ENCODE results near the gene INPP5D.

Gene INPP5D

DNA sequence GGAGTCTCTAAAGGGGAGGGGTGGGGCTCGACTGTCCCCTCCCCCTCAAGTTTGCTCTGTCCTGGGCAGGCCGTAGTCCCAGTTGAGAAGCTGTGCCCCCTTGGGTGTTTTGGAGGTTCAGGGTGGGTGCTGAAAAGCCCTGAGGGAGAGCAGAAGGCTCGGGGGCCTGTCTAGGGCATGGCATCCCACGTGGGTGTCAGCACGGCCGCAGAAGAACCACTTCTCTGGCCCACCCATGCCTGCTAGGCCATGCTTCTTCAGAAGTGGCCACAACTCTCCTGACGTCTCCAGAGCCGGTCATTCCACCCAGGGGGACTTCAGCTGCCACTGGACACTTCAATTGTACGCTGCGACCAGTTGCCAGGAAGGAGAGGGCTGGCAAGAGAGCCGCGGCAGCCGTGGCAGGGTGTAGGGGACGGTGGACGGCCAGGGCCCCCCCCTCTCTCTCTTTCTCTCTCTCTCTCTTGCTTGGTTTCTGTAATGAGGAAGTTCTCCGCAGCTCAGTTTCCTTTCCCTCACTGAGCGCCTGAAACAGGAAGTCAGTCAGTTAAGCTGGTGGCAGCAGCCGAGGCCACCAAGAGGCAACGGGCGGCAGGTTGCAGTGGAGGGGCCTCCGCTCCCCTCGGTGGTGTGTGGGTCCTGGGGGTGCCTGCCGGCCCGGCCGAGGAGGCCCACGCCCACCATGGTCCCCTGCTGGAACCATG, at the start of gene INPP5D:
TSS of gene INPP5D (plus strand) at position 546 of the 704 bp plus-strand sequence. CDS start at position 683, 137 bp downstream.
- H3K4me3 ChIP-seq (replicated peaks; ENCODE audit: low read depth, low read length) = no peak within 1 kb of the TSS
- DNase-seq (ENCODE audit: low read depth) = no peak

DNA sequence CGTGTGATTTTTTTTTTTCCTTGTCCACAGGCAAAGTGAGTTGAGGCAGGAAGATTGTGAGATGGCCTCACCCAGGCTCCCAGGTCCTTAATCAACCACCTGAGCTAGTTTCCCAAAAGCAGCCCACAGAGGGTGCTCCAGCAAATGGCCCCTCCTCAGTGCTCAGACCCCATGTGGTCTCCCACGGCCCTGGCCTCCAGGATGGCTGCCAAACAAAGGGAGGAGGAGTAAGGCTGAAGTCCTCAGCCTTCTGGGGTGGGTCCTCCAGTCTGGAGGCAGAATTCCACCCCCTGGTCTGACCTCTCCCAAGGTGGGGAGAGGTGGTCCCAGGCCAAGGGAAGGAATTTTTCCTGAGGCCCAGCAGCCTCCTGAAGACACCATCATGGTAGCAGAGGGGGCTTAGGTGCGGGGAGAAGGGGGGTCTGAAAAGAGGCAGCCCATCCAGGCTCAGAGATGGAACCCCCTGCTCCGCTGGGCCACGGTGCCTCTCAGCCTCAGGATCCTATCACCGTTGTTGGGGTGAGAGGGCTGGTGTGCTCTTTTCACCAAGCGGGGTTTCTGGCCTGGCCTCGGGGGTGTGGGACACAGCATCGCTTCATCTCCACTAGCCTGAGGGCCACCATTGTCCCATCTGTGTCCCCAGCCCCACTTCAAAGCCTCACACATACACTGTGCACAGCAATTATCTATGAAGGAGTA, 49.4 kb upstream of the INPP5D start:
- H3K4me3 ChIP-seq (replicated peaks; ENCODE audit: low read depth, low read length) = no peak overlapping the region
- no peak for TF ChIP-seq CTCF (IDR thresholded peaks at IDR 0.05; ENCODE audit: low read length, missing control alignments)
- DNase-seq (ENCODE audit: low read depth) = no peak

More for the DNA sequence above, at the start of gene INPP5D:
- no peak for TF ChIP-seq CTCF (IDR thresholded peaks at IDR 0.05; ENCODE audit: low read length, missing control alignments)

DNA sequence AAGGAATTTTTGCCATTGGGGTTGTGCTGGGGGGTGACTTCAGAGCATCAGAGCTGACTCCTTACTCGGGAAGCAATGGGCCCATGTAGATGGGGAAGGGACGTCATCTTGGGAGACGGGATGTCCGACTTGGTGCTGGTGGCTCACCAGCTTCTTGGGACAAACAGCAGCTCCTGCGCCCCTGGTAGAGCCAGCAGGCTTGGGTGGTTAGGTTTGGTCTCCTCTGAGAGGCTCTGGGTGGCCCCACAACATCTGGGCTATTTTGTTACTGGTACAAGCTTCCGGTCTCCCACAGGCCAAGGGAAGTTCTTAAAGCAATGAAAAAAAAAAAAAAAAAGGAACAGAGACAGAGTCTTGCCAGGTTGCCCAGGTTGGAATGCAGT, 48.9 kb upstream of the INPP5D start:
- no peak overlapping the region for H3K4me3 ChIP-seq (replicated peaks; ENCODE audit: low read depth, low read length)
- DNase-seq (ENCODE audit: low read depth) = no peak
- TF ChIP-seq CTCF (IDR thresholded peaks at IDR 0.05; ENCODE audit: low read length, missing control alignments) = no peak

GRCh38 chr2:233011702-233012131, 48.4 kb upstream of the INPP5D start:
- no peak for TF ChIP-seq CTCF (IDR thresholded peaks at IDR 0.05; ENCODE audit: low read length, missing control alignments)
- no peak overlapping the region for H3K4me3 ChIP-seq (replicated peaks; ENCODE audit: low read depth, low read length)
- DNase-seq (ENCODE audit: low read depth) = no peak

GRCh38 chr2:233012301-233012971, 47.7 kb upstream of the INPP5D start:
- DNase-seq (ENCODE audit: low read depth) = no peak
- TF ChIP-seq CTCF (IDR thresholded peaks at IDR 0.05; ENCODE audit: low read length, missing control alignments) = no peak
- no peak overlapping the region for H3K4me3 ChIP-seq (replicated peaks; ENCODE audit: low read depth, low read length)

DNA sequence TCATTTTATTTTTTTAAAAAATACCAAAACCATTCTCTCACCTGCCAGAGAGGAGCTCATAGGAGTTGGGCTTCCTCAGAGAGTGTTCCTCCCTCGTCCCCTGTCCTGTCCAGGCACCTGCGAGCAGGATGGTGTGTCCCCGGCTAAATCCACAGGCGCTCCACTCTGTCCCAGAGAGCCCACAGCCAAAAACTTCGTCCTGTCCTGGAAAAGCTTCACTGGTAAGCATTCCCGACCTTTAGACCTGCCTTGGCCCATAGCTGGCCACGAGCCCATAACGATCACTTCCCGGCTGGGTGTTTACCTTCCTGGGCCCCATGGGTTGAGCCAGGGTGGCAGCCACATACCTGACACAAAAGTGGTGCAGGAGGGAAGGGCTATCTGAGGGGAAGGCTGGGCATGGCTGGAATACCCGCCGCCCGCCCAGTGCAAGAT, 47.1 kb upstream of the INPP5D start, which contains the start of gene NGEF:
TSS of gene NGEF (minus strand) at position 230 of the 435 bp plus-strand sequence. CDS start 38,366 bp downstream, outside the sequence.
- no peak for DNase-seq (ENCODE audit: low read depth)
- no peak within 1 kb of the TSS for H3K4me3 ChIP-seq (replicated peaks; ENCODE audit: low read depth, low read length)
- TF ChIP-seq CTCF (IDR thresholded peaks at IDR 0.05; ENCODE audit: low read length, missing control alignments) = no peak
